GM12878 (cell line): ENCODE results near the gene MTTP. TPM values are rescaled to one million over a fixed set of nuclear protein-coding genes. Genes with fewer than 3 reads are reported as not detected.

ENCODE experiments used
- ATAC-seq: fragments of 200-7000 bp; cut with Tn5 transposase; 3 replicates; pipeline ENCODE4 v1.9.1; 2020; ENCODE audit warnings: mild to moderate bottlenecking, moderate library complexity
- BruUV-seq: library from RNA; stranded (reverse); fragments of 400-500 nt; replicated peaks from 2 replicates; lab custom pipeline; 2021; lab: Mats Ljungman, UMichigan
- CTCF ChIA-PET: fragments of 300-600 bp; sonication (Branson Sonifier 250); formaldehyde crosslinking; extraction: SDS; loops from one replicate; lab custom pipeline; 2021; ENCODE audit warnings: inconsistent platforms; lab: Yijun Ruan, JAX
- POLR2A ChIA-PET: fragments of 350-600 bp; formaldehyde crosslinking; extraction: SDS; loops from one replicate; lab custom pipeline; 2021; ENCODE audit warnings: inconsistent platforms; lab: Charles Lee
- RAD21 ChIA-PET: fragments of 300-600 bp; sonication (Branson Sonifier 250); formaldehyde crosslinking; loops from one replicate; lab custom pipeline; 2023; ENCODE audit warnings: antibody characterized with exemption; ENCODE audit not compliant: unreplicated experiment; lab: Charles Lee
- SMC1A ChIA-PET: fragments of 300-600 bp; sonication (Branson Sonifier 250); formaldehyde crosslinking; loops from one replicate; lab custom pipeline; 2023; ENCODE audit not compliant: unreplicated experiment, uncharacterized antibody; lab: Charles Lee
- DNase-seq: peaks from one replicate; pipeline ENCODE4 v3.0.0-alpha.2; 2011; ENCODE audit warnings: low read depth, low spot score
- FAIRE-seq: peaks from 3 replicates; lab custom pipeline; 2011; peaks lifted over from hg19 to GRCh38; lab: Jason Lieb, UNC
- H2AFZ ChIP-seq: 2 replicates; pipeline ENCODE4 v1.6.0; 2011; ENCODE audit warnings: low read depth, low read length, control low read depth; ENCODE audit not compliant: control insufficient read depth
- H3K27ac ChIP-seq: 2 replicates; pipeline ENCODE4 v1.5.1; 2011; ENCODE audit warnings: control low read depth; ENCODE audit not compliant: control insufficient read depth, insufficient read depth
- H3K27me3 ChIP-seq, 2 experiments: replicated peaks in 1 of 2; 2 replicates each; pipeline versions ENCODE4 v1.6.0 to v1.6.1; 2011; ENCODE audit warnings: low read length in 1 of 2; ENCODE audit not compliant: control insufficient read depth in 2 of 2, insufficient read depth in 2 of 2
- H3K36me3 ChIP-seq, 2 experiments: 2 replicates each; pipeline ENCODE4 v1.5.1; 2011; ENCODE audit warnings: low read length in 1 of 2; ENCODE audit not compliant: control insufficient read depth in 2 of 2, insufficient read depth in 2 of 2
- H3K4me1 ChIP-seq: 2 replicates; pipeline ENCODE4 v1.6.1; 2011; ENCODE audit warnings: mild to moderate bottlenecking, low read length, moderate library complexity, mixed read lengths; ENCODE audit not compliant: control insufficient read depth, insufficient read depth
- H3K4me2 ChIP-seq: 2 replicates; pipeline ENCODE4 v1.6.0; 2011; ENCODE audit warnings: control low read depth; ENCODE audit not compliant: control insufficient read depth, insufficient read depth
- H3K4me3 ChIP-seq: fragments of 200-600 bp; sonication (generic); 2 replicates; pipeline ENCODE4 v1.5.1; 2016
- H3K79me2 ChIP-seq: 2 replicates; pipeline ENCODE4 v1.6.0; 2011; ENCODE audit warnings: low read length; ENCODE audit not compliant: control insufficient read depth, insufficient read depth
- H3K9ac ChIP-seq: 2 replicates; pipeline ENCODE4 v1.8.0; 2011; ENCODE audit warnings: low read length, control low read depth, mixed read lengths; ENCODE audit not compliant: control insufficient read depth, insufficient read depth
- H3K9me3 ChIP-seq: replicated peaks from 3 replicates; pipeline ENCODE4 v1.5.1; 2011; ENCODE audit warnings: mild to moderate bottlenecking, low read length; ENCODE audit not compliant: control insufficient read depth, insufficient read depth
- H4K20me1 ChIP-seq: 2 replicates; pipeline ENCODE4 v1.6.0; 2011; ENCODE audit not compliant: control insufficient read depth, insufficient read depth
- PKNOX1 ChIP-seq: fragments of 450-650 bp; IDR thresholded peaks from 2 replicates; pipeline ENCODE4 v1.6.1; 2016; ENCODE audit warnings: mild to moderate bottlenecking
- SMAD5 ChIP-seq: IDR thresholded peaks from 2 replicates; pipeline ENCODE4 v1.6.1; 2016; ENCODE audit warnings: antibody characterized with exemption, low read depth
- WGBS: methylation state at CpG from one replicate; pipeline ENCODE4 v1.1.6; 2016; ENCODE audit warnings: low lambda C conversion rate; ENCODE audit not compliant: insufficient replicate concordance, insufficient coverage; ENCODE audit errors: missing lambda C conversion rate; 5-methylcytosine and 5-hydroxymethylcytosine counted together
- in situ Hi-C: fragments of 300-500 bp; cut with MboI; formaldehyde crosslinking; loops from 9 replicates; pipeline ENCODE4 v1.14.3; 2018; ENCODE audit warnings: mixed read lengths
- intact Hi-C: fragments of 100-400 bp; cut with micrococcal nuclease; formaldehyde crosslinking; loops from one replicate; pipeline ENCODE4 v1.14.2; 2022; ENCODE audit not compliant: unreplicated experiment
- polyA plus RNA-seq, 11 experiments: library from polyadenylated mRNA; depleted of rRNA in 4 of 11; unstranded in 6 of 11; stranded (reverse) in 5 of 11; fragments of >200 nt; fragmentation: Nextera tagmentation in 4 of 11; fragmentation: Illumina TruSeq in 1 of 11; extraction: Ambion mirVana in 4 of 11; extraction: Trizol in 1 of 11; gene quantifications; 1 replicate in 1 of 11; 2 replicates in 10 of 11; pipeline versions ENCODE4 v1.2.1 to v1.2.3, GENCODE V29; 2011 to 2016; ENCODE audit warnings: inconsistent platforms in 2 of 11, missing spikeins in 2 of 11, low read depth in 1 of 11
- total RNA-seq, 4 experiments: library from RNA; depleted of rRNA in 3 of 4; stranded (reverse); fragments of >200 nt in 3 of 4; fragmentation: Illumina TruSeq in 1 of 4; extraction: Trizol in 1 of 4; gene quantifications; 2 replicates each; pipeline versions ENCODE4 v1.2.1 to v1.2.3, GENCODE V29; 2013 to 2021
- TF ChIP-seq, protein P1 (sequence below): IDR thresholded peaks from 2 replicates; pipeline ENCODE4 v1.6.1; 2011; ENCODE audit warnings: borderline replicate concordance, low read depth, mild to moderate bottlenecking, moderate library complexity, mixed read lengths, low read length; ENCODE audit not compliant: insufficient read depth; ENCODE audit errors: extremely low read length
- TF ChIP-seq, protein P2 (sequence below): IDR thresholded peaks from 2 replicates; pipeline ENCODE4 v1.6.1; 2011; ENCODE audit warnings: low read depth, mild to moderate bottlenecking, low read length, moderate library complexity, borderline replicate concordance; ENCODE audit errors: extremely low read depth
- TF ChIP-seq, protein P3 (sequence below): fragments of 450-650 bp; IDR thresholded peaks from 2 replicates; pipeline ENCODE4 v1.6.1; 2017; ENCODE audit warnings: mild to moderate bottlenecking, moderate library complexity
- TF ChIP-seq, protein P4 (sequence below): fragments of 450-650 bp; IDR thresholded peaks from 2 replicates; pipeline ENCODE4 v1.6.1; 2017; ENCODE audit warnings: mild to moderate bottlenecking

The MTTP gene
- total and polyA plus RNA-seq, 10 of the 15 experiments (the other 5 are each of a cell fraction or from before 2014, with no cell fraction given), result 0.08 to 2.2 (median 0.21) TPM; not detected in 1

- TF ChIP-seq, protein P1, sequence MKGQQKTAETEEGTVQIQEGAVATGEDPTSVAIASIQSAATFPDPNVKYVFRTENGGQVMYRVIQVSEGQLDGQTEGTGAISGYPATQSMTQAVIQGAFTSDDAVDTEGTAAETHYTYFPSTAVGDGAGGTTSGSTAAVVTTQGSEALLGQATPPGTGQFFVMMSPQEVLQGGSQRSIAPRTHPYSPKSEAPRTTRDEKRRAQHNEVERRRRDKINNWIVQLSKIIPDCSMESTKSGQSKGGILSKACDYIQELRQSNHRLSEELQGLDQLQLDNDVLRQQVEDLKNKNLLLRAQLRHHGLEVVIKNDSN, result no peak
- Histone ChIP-seq H3K79me2 (no peaks in the 10 kb centered on the region), H3K36me3 (no peaks in the 10 kb centered on the region), H2AFZ (no peak overlapping the region), H3K27ac (no peak overlapping the region), H3K4me3 (no peak overlapping the region), H3K9ac (no peak overlapping the region), H3K4me2 (no peak overlapping the region), H4K20me1 (no peaks in the 10 kb centered on the region), H3K4me1 (no peaks in the 10 kb centered on the region), H3K27me3 (no peaks in the 10 kb centered on the region), H3K9me3 (no peaks in the 10 kb centered on the region)
- in situ Hi-C loops, result no loop called here
- 2% methylated on average over 2 of the region's 2 CpGs for WGBS
- ChIA-PET CTCF (no interaction called here), RAD21 (no interaction called here), POLR2A (no interaction called here), SMC1A (interaction anchor here (1.1 to 1.6 kb wide), 2 partner anchors 154 to 550 kb away, joined by 3 read pairs; no protein-coding TSS in a partner anchor)
- BruUV-seq, result no TSS peak
- intact Hi-C loops, result no loop called here
- no peak for ATAC-seq
- no peak for DNase-seq
- no peak for FAIRE-seq
Measured at GRCh38 chr4:99536848-99537247, 37.8 kb upstream of the MTTP start.

DNA sequence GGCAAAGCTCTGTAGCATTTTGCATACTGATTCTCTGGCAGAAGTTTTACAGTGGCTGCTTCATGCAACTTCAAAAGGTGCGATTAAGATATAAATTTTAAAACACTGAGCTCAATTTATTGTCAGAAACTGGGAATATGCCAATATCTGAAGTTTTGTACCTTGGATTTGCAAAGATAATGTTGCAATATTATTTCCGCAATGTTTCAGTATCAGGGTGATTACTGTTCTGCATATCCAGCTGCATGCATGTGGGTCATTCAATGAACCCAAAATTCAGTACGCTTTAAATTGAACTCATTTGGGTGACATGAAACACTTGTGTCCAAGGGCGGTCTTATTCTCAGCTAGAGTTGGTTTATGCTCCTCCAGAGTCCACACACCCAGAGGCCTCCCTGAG is 37.0 kb upstream of the MTTP start:
- ChIA-PET CTCF (interaction anchor here (1.2 kb wide), 1 partner anchor 77 kb away, joined by 6 read pairs; no protein-coding TSS in a partner anchor), SMC1A (interaction anchor here (1.1 to 1.6 kb wide), 2 partner anchors 155 to 551 kb away, joined by 3 read pairs; no protein-coding TSS in a partner anchor), POLR2A (interaction anchor here (0.9 kb wide), 1 partner anchor 9 kb away, joined by 3 read pairs; no protein-coding TSS in a partner anchor), RAD21 (no interaction called here)
- intact Hi-C loops (no loop called here), in situ Hi-C loops (no loop called here)
- Histone ChIP-seq H3K36me3 (no peaks in the 10 kb centered on the region), H2AFZ (no peak overlapping the region), H3K4me3 (no peak overlapping the region), H3K4me1 (no peaks in the 10 kb centered on the region), H3K9me3 (no peaks in the 10 kb centered on the region), H4K20me1 (no peaks in the 10 kb centered on the region), H3K4me2 (no peak overlapping the region), H3K9ac (no peak overlapping the region), H3K79me2 (no peaks in the 10 kb centered on the region), H3K27me3 (no peaks in the 10 kb centered on the region), H3K27ac (no peak overlapping the region)
- DNase-seq (no peak), ATAC-seq (no peak), FAIRE-seq (no peak)
- 49% methylated on average over 4 of the region's 4 CpGs for WGBS
- no TSS peak for BruUV-seq
- TF ChIP-seq, protein P2, sequence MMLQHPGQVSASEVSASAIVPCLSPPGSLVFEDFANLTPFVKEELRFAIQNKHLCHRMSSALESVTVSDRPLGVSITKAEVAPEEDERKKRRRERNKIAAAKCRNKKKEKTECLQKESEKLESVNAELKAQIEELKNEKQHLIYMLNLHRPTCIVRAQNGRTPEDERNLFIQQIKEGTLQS, result no peak
- TF ChIP-seq, protein P3, sequence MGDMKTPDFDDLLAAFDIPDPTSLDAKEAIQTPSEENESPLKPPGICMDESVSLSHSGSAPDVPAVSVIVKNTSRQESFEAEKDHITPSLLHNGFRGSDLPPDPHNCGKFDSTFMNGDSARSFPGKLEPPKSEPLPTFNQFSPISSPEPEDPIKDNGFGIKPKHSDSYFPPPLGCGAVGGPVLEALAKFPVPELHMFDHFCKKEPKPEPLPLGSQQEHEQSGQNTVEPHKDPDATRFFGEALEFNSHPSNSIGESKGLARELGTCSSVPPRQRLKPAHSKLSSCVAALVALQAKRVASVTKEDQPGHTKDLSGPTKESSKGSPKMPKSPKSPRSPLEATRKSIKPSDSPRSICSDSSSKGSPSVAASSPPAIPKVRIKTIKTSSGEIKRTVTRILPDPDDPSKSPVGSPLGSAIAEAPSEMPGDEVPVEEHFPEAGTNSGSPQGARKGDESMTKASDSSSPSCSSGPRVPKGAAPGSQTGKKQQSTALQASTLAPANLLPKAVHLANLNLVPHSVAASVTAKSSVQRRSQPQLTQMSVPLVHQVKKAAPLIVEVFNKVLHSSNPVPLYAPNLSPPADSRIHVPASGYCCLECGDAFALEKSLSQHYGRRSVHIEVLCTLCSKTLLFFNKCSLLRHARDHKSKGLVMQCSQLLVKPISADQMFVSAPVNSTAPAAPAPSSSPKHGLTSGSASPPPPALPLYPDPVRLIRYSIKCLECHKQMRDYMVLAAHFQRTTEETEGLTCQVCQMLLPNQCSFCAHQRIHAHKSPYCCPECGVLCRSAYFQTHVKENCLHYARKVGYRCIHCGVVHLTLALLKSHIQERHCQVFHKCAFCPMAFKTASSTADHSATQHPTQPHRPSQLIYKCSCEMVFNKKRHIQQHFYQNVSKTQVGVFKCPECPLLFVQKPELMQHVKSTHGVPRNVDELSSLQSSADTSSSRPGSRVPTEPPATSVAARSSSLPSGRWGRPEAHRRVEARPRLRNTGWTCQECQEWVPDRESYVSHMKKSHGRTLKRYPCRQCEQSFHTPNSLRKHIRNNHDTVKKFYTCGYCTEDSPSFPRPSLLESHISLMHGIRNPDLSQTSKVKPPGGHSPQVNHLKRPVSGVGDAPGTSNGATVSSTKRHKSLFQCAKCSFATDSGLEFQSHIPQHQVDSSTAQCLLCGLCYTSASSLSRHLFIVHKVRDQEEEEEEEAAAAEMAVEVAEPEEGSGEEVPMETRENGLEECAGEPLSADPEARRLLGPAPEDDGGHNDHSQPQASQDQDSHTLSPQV, result no peak
- TF ChIP-seq PKNOX1 (no peak), SMAD5 (no peak)
- TF ChIP-seq, protein P4, sequence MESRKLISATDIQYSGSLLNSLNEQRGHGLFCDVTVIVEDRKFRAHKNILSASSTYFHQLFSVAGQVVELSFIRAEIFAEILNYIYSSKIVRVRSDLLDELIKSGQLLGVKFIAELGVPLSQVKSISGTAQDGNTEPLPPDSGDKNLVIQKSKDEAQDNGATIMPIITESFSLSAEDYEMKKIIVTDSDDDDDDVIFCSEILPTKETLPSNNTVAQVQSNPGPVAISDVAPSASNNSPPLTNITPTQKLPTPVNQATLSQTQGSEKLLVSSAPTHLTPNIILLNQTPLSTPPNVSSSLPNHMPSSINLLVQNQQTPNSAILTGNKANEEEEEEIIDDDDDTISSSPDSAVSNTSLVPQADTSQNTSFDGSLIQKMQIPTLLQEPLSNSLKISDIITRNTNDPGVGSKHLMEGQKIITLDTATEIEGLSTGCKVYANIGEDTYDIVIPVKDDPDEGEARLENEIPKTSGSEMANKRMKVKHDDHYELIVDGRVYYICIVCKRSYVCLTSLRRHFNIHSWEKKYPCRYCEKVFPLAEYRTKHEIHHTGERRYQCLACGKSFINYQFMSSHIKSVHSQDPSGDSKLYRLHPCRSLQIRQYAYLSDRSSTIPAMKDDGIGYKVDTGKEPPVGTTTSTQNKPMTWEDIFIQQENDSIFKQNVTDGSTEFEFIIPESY, result no peak
